Measurements from ENCODE around the gene DPF1. TPM values are rescaled to one million over a fixed set of nuclear protein-coding genes. Genes with fewer than 3 reads are reported as not detected.
"Not testable (repeated sequence)": the region's sequence is repeated elsewhere in the genome, so short reads cannot be mapped to it uniquely, and the experiment has no call there.

The DPF1 gene
- polyA plus RNA-seq, 3 donors from 2014 or later, result not detected

DNA sequence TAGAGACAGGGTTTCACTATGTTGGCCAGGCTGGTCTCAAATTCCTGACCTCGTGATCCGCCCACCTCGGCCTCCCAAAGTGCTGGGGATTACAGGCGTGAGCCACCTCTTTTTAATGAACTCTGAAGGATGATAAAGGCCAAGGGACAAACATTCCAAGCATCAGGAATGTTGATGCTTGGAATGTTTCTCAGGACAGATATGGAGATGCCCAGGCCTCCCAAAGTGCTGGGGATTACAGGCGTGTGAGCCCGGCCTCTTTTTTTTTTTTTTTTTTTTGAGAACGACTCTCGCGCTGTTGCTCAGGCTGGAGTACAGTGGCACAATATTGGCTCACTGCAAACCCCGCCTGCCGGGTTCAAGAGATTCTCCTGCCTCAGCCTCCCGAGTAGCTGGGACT, 37.9 kb upstream of the DPF1 start:
- not testable (repeated sequence) for H3K9me3 Mint-ChIP-seq, H3K27ac Mint-ChIP-seq
- H3K4me1 Mint-ChIP-seq, result peaks cover 10 to 13% of the 10 kb centered on the region in 2 donors

GRCh38 chr19:38255383-38256014, 31.5 kb upstream of the DPF1 start:
- H3K4me3 Mint-ChIP-seq, result no peak overlapping the region
- DNase-seq, result no peak
- H3K27ac Mint-ChIP-seq, result no peak overlapping the region
- no peaks in the 10 kb centered on the region for H3K36me3 Mint-ChIP-seq
- H3K9me3 Mint-ChIP-seq, result peaks cover 0 to 2% (median 0%) of the 10 kb centered on the region in 6 donors
- H3K4me1 Mint-ChIP-seq, result no peaks in the 10 kb centered on the region
- peaks cover 3 to 13% (median 10%) of the 10 kb centered on the region in 3 donors for H3K27me3 Mint-ChIP-seq (ENCODE audit: low read depth in 3 of 3)

More for the DNA sequence above, 37.9 kb upstream of the DPF1 start:
- H3K27me3 Mint-ChIP-seq (ENCODE audit: low read depth in 3 of 3), result peaks cover 8 to 18% (median 11%) of the 10 kb centered on the region in 3 donors
- not testable (repeated sequence) for DNase-seq, H3K4me3 Mint-ChIP-seq, H3K36me3 Mint-ChIP-seq

GRCh38 chr19:38253788-38254187, 29.8 kb upstream of the DPF1 start:
- H3K9me3 Mint-ChIP-seq, result peaks cover 0 to 2% (median 0%) of the 10 kb centered on the region in 6 donors
- no peak overlapping the region for H3K27ac Mint-ChIP-seq
- peaks cover 3 to 13% (median 12%) of the 10 kb centered on the region in 3 donors for H3K27me3 Mint-ChIP-seq (ENCODE audit: low read depth in 3 of 3)
- no peaks in the 10 kb centered on the region for H3K4me1 Mint-ChIP-seq
- no peak overlapping the region for H3K4me3 Mint-ChIP-seq
- no peak for DNase-seq
- no peaks in the 10 kb centered on the region for H3K36me3 Mint-ChIP-seq

GRCh38 chr19:38252941-38253691, 29.1 kb upstream of the DPF1 start:
- DNase-seq, result no peak
- no peak overlapping the region for H3K4me3 Mint-ChIP-seq
- no peak overlapping the region for H3K27ac Mint-ChIP-seq
- H3K9me3 Mint-ChIP-seq, result peaks cover 0 to 2% (median 0%) of the 10 kb centered on the region in 6 donors
- no peaks in the 10 kb centered on the region for H3K36me3 Mint-ChIP-seq
- H3K27me3 Mint-ChIP-seq (ENCODE audit: low read depth in 3 of 3), result peaks cover 3 to 13% (median 12%) of the 10 kb centered on the region in 3 donors
- no peaks in the 10 kb centered on the region for H3K4me1 Mint-ChIP-seq

- H3K36me3 Mint-ChIP-seq, result no peaks in the 10 kb centered on the region
- peaks cover 0 to 2% (median 0%) of the 10 kb centered on the region in 6 donors for H3K9me3 Mint-ChIP-seq
- no peak for DNase-seq
- no peak overlapping the region for H3K4me3 Mint-ChIP-seq
- no peak overlapping the region for H3K27ac Mint-ChIP-seq
- peaks cover 3 to 13% (median 12%) of the 10 kb centered on the region in 3 donors for H3K27me3 Mint-ChIP-seq (ENCODE audit: low read depth in 3 of 3)
- H3K4me1 Mint-ChIP-seq, result no peaks in the 10 kb centered on the region
These were observed 28.4 kb upstream of the DPF1 start for GRCh38 chr19:38252385-38252784.

DNA sequence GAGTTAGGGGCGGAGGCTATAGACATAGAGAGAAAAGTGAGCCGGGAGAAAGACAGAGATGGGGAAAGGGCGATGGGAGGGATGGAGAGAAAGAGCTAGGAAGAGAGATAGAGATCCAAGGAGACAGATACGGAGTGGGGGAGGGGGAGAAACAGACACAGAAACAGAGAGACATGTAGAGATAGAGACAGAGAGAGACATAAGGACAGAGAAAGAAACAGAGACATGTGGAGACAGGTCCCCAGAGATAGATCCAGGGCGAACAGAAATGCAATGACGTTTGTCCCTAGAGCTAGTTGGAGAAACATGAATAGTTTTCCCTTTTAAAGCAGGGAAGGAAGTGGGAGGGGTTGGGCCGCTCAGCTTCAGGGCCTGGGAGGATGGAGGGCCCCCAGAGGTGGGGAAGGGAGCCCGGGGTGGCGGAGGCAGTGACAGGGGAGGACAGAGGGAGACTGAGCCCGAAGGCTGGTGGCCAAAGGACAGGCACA, 27.6 kb upstream of the DPF1 start:
- peaks cover 0 to under 1% (median 0%) of the 10 kb centered on the region in 6 donors for H3K9me3 Mint-ChIP-seq
- H3K36me3 Mint-ChIP-seq, result no peaks in the 10 kb centered on the region
- H3K4me1 Mint-ChIP-seq, result no peaks in the 10 kb centered on the region
- peaks cover 3 to 12% (median 8%) of the 10 kb centered on the region in 3 donors for H3K27me3 Mint-ChIP-seq (ENCODE audit: low read depth in 3 of 3)
- no peak for DNase-seq
- H3K27ac Mint-ChIP-seq, result no peak overlapping the region
- no peak overlapping the region for H3K4me3 Mint-ChIP-seq

DNA sequence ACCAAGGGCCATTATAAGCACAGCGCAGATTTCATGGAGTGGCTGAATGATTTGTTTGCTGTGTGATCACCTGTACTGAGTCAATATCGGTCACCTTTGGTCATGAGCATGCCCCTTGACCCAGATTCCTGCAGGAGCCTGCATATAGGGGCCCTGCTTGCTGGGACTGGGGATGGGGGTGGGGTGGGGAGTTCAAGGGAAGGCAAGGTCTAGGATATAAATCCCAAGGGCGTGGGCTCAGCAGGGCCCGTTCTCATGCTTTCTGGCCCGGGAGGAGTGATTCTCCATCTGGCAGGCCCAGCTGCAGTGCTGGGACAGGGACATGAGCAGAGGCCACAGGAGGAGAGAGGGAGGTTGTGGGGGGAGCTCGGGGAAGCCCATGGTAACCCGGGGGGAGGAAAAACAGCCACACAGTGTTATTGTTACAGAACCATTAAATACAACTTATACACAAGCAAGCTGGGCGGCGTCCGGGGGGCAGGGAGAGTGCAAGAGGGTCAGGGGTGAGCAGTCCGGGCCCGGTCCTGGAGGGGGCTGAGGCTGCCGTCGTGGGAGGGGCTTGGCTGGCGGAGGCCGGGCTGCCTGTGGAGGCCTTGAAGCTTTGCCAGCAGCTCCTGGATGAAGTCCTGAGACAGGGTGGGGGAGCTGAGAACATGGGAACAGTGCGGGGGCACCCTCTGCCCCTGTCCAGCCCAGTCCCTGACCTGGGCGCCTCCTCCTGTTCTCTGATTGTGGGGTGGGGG, 27.0 kb upstream of the DPF1 start:
- H3K27me3 Mint-ChIP-seq (ENCODE audit: low read depth in 3 of 3), result peaks cover 3 to 12% (median 8%) of the 10 kb centered on the region in 3 donors
- no peaks in the 10 kb centered on the region for H3K4me1 Mint-ChIP-seq
- no peak overlapping the region for H3K27ac Mint-ChIP-seq
- DNase-seq, result no peak
- no peak overlapping the region for H3K4me3 Mint-ChIP-seq
- no peaks in the 10 kb centered on the region for H3K9me3 Mint-ChIP-seq
- H3K36me3 Mint-ChIP-seq, result no peaks in the 10 kb centered on the region

GRCh38 chr19:38250428-38250820, 26.4 kb upstream of the DPF1 start:
- H3K4me3 Mint-ChIP-seq, result no peak overlapping the region
- no peaks in the 10 kb centered on the region for H3K36me3 Mint-ChIP-seq
- no peak overlapping the region for H3K27ac Mint-ChIP-seq
- peaks cover 5 to 10% (median 6%) of the 10 kb centered on the region in 3 donors for H3K27me3 Mint-ChIP-seq (ENCODE audit: low read depth in 3 of 3)
- no peaks in the 10 kb centered on the region for H3K4me1 Mint-ChIP-seq
- no peak for DNase-seq
- H3K9me3 Mint-ChIP-seq, result no peaks in the 10 kb centered on the region

- Mint-ChIP-seq H3K9me3 (no peaks in the 10 kb centered on the region), H3K27me3 (ENCODE audit: low read depth in 3 of 3) (peaks cover 2 to 9% (median 3%) of the 10 kb centered on the region in 3 donors), H3K4me3 (no peak overlapping the region), H3K27ac (no peak overlapping the region), H3K36me3 (no peaks in the 10 kb centered on the region), H3K4me1 (peaks cover 3 to 5% of the 10 kb centered on the region in 2 donors)
- DNase-seq, result no peak
These were observed 24.4 kb upstream of the DPF1 start for GRCh38 chr19:38248421-38248820.

DNA sequence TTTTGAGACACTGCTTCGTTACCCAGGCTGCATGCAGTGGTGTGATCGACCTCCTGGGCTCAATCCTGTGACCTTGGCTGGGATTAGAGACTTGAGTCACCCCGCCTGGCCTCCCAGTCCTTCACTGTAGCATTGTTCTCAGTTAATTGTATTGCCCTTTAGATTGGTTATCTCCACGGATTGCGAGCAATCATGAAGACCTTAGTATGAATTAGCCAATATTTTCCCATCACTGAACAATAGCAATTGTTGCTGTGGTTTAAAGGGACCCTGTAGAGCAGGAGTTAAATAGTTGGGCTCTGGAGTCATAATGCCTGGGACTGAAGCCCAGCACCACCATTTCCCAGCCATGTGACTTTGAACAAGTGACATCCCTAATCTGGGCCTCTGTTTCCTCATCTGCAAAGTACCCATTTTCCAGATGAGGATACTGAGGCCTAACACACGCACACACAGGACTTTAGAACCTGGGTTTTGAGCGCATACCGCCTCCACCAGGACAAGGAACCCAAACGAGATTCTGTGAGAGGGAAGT, 23.8 kb upstream of the DPF1 start:
- Mint-ChIP-seq H3K4me3 (no peak overlapping the region), H3K27ac (no peak overlapping the region), H3K27me3 (ENCODE audit: low read depth in 3 of 3) (peaks cover 2 to 9% (median 3%) of the 10 kb centered on the region in 3 donors), H3K9me3 (no peaks in the 10 kb centered on the region), H3K36me3 (no peaks in the 10 kb centered on the region), H3K4me1 (peaks cover 3 to 5% of the 10 kb centered on the region in 2 donors)
- no peak for DNase-seq

DNA sequence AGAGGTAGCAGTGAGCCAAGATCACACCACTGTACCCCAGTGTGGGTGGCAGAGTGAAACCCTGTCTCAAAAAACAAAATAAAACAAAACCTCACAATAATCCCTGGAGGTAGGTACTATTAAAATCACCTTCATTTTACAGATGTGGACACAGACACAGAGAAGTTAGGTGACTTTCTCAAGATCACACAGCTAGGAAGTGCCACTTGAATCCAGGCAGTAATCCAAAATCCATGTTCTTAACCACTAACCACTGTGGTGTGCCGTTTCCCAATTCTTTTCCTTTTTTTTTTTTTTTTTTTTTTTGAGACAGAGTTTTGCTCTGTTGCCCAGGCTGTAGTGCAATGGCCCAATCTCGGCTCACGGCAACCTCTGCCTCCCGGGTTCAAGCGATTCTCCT, 23.1 kb upstream of the DPF1 start:
- no peak overlapping the region for H3K4me3 Mint-ChIP-seq
- no peak for DNase-seq
- H3K9me3 Mint-ChIP-seq, result no peaks in the 10 kb centered on the region
- peaks cover 2 to 9% (median 3%) of the 10 kb centered on the region in 3 donors for H3K27me3 Mint-ChIP-seq (ENCODE audit: low read depth in 3 of 3)
- no peak overlapping the region for H3K27ac Mint-ChIP-seq
- H3K36me3 Mint-ChIP-seq, result no peaks in the 10 kb centered on the region
- H3K4me1 Mint-ChIP-seq, result peaks cover 3 to 5% of the 10 kb centered on the region in 2 donors

DNA sequence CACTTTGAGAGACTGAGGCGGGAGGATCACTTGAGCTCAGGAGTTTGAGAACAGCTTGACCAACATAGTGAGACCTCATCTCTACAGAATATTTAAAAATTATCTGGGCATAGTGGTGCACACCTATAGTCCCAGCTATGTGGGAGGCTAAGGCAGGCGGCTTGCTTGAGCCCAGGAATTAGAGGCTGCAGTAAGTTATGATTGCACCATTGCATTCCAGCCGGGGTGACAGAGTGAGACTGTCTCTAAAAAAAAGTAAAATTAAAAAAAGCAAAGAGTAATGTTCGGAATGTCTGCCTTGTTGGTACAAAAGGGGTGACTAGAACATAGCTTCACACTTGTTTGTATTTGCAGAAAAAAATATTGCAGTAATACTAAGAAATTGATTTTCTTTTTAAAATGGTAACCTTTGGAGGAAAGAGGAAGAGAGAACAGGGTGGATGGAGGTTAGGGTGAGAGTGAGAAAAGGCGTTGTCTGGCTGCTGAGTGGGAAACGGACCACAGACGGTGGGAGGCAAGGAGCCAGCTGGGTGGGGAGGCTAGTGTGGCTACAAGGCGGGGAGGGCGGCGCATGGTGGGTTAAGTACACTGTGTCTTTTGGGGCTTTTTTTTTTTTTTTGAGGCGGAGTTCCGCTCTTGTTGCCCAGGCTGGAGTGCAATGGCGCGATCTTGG, 21.9 kb upstream of the DPF1 start:
- Mint-ChIP-seq H3K27me3 (ENCODE audit: low read depth in 3 of 3) (peaks cover 2 to 6% (median 4%) of the 10 kb centered on the region in 3 donors), H3K27ac (no peak overlapping the region), H3K4me1 (peaks cover 3 to 5% of the 10 kb centered on the region in 2 donors), H3K36me3 (no peaks in the 10 kb centered on the region), H3K9me3 (no peaks in the 10 kb centered on the region), H3K4me3 (no peak overlapping the region)
- DNase-seq, result no peak

GRCh38 chr19:38243279-38243673, 19.3 kb upstream of the DPF1 start:
- Mint-ChIP-seq H3K9me3 (no peaks in the 10 kb centered on the region), H3K27me3 (ENCODE audit: low read depth in 3 of 3) (peaks cover 2 to 6% (median 5%) of the 10 kb centered on the region in 3 donors), H3K36me3 (no peaks in the 10 kb centered on the region), H3K4me3 (peak overlapping the region in 1 of 5 donors; percentile 42), H3K27ac (no peak overlapping the region), H3K4me1 (peaks cover 3 to 5% of the 10 kb centered on the region in 2 donors)
- DNase-seq, result no peak

Data from immature natural killer cell (primary cell).